ENCODE measurements around the gene LARP4. TPM values are rescaled to one million over a fixed set of nuclear protein-coding genes. Genes with fewer than 3 reads are reported as not detected.
"Not testable (repeated sequence)": the region's sequence is repeated elsewhere in the genome, so short reads cannot be mapped to it uniquely, and the experiment has no call there.

The LARP4 gene
- total and polyA plus RNA-seq, 7 experiments from 2014 or later: 18.7 to 68.9 (median 34.0) TPM

DNA sequence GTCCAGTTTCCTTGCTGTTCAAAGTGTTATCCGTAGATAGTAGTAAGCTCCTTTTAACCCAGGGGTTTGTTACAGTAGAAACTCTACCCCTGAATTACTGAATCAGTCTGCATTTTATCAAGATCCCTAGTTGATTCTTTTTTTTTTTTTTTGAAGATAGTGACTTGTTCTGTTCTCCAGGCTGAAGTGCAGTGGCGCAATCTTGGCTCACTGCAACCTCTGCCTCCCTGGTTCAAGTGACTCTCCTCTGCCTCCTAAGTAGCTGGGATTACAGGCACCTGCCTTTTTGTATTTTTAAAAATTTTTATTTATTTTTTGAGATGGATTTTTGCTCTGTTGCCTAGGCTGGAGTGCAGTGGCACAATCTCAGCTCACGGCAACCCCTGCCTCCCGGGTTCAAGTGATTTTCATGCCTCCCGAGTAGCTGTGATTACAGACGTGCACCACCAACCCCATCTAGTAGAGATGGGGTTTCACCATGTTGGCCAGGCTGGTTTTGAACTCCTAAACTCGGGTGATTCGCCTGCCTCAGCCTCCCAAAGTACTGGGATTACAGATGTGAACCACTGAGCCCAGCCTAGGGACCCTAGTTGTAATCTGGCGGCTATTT is 10.5 kb downstream of the LARP4 start:
- ATAC-seq (no peak), DNase-seq (no peak)
- no peaks in the 10 kb centered on the region for H3K27me3 Mint-ChIP-seq
- Histone ChIP-seq H3K9me3 (ENCODE audit: control insufficient read depth in 2 of 3, low read length in 3 of 3) (no peaks in the 10 kb centered on the region), H3K36me3 (ENCODE audit: control insufficient read depth in 2 of 3, insufficient read depth in 3 of 3, low read length in 3 of 3) (peaks cover 0 to 14% (median 2%) of the 10 kb centered on the region in 3 experiments), H3K27ac (ENCODE audit: low read depth, low read length) (no peak overlapping the region), H3K4me3 (ENCODE audit: low read length) (no peak overlapping the region), H3K27me3 (ENCODE audit: control insufficient read depth in 2 of 2, insufficient read depth in 2 of 2, low read length in 2 of 2) (no peaks in the 10 kb centered on the region), H3K4me1 (ENCODE audit: control insufficient read depth in 2 of 2, insufficient read depth in 2 of 2, low read length in 2 of 2) (no peaks in the 10 kb centered on the region)
- no peak overlapping the region for H3K27ac Mint-ChIP-seq
- intact Hi-C loops (cut with micrococcal nuclease): no loop called here
- no peaks in the 10 kb centered on the region for H3K9me3 Mint-ChIP-seq
- POLR2A ChIA-PET: interaction anchor here (0.5 to 0.9 kb wide), 3 partner anchors 51 to 180 kb away, joined by 3 to 6 read pairs (median 6); no protein-coding TSS in a partner anchor
- H3K36me3 Mint-ChIP-seq: peaks cover 0 to 23% (median 10%) of the 10 kb centered on the region in 5 donors
- peaks cover 12 to 39% (median 32%) of the 10 kb centered on the region in 7 donors for H3K4me1 Mint-ChIP-seq
- CTCF ChIA-PET: no interaction called here
- no peak overlapping the region for H3K4me3 Mint-ChIP-seq

- no peak overlapping the region for H3K27ac Mint-ChIP-seq
- H3K9me3 Mint-ChIP-seq: no peaks in the 10 kb centered on the region
- intact Hi-C loops (cut with micrococcal nuclease): no loop called here
- H3K4me1 Mint-ChIP-seq: peaks cover 18 to 66% (median 39%) of the 10 kb centered on the region in 7 donors
- H3K9me3 ChIP-seq (ENCODE audit: control insufficient read depth in 2 of 3, low read length in 3 of 3): no peaks in the 10 kb centered on the region
- peaks cover 0 to 32% (median 12%) of the 10 kb centered on the region in 5 donors for H3K36me3 Mint-ChIP-seq
- H3K4me1 ChIP-seq (ENCODE audit: control insufficient read depth in 2 of 2, insufficient read depth in 2 of 2, low read length in 2 of 2): no peaks in the 10 kb centered on the region
- DNase-seq: no peak
- peaks cover 0 to 20% (median 6%) of the 10 kb centered on the region in 3 experiments for H3K36me3 ChIP-seq (ENCODE audit: control insufficient read depth in 2 of 3, insufficient read depth in 3 of 3, low read length in 3 of 3)
- no peak overlapping the region for H3K4me3 ChIP-seq (ENCODE audit: low read length)
- H3K27me3 Mint-ChIP-seq: no peaks in the 10 kb centered on the region
- H3K27me3 ChIP-seq (ENCODE audit: control insufficient read depth in 2 of 2, insufficient read depth in 2 of 2, low read length in 2 of 2): no peaks in the 10 kb centered on the region
- H3K4me3 Mint-ChIP-seq: no peak overlapping the region
- H3K27ac ChIP-seq (ENCODE audit: low read depth, low read length): no peak overlapping the region
- CTCF ChIA-PET: no interaction called here
- POLR2A ChIA-PET: no interaction called here
- ATAC-seq: no peak
Observed at GRCh38 chr12:50415899-50416479, 15.3 kb downstream of the LARP4 start.

DNA sequence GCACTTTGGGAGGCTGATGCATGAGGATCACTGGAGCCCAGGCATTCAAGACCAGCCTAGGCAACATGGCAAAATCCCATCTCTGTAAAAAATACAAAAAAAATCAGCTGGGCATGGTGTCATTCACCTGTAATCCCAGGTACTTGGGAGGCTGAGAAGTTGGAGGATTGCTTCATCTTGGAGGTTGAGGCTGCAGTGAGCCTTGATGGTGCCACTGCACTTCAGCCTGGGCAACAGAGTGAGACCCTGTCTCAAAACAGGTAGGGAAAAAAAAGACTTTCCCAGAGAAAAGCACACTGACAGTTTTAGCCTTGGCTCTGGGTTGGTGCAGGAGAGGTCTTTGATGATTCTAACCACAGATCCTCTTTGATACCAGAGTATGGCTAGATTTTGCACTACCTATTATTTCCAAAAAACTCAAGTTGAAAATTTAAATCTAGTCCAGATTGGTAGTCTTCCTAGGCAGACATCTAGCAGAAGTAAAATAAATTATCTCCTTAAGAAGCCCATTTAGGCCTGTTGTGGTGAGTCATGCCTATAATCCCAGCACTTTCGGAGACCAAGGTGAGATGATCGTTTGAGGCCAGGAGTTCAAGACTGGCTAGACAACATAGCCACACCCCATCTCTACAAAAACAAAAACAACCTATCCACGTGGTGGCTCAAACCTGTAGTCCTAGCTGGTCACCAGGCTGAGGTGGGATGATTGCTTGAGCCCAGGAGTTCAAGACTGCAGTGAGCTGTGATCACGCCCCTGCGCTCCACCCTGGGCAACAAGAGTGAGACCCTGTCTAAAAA is 18.6 kb downstream of the LARP4 start:
- Histone ChIP-seq H3K9me3 (ENCODE audit: control insufficient read depth in 2 of 3, low read length in 3 of 3) (no peaks in the 10 kb centered on the region), H3K36me3 (ENCODE audit: control insufficient read depth in 2 of 3, insufficient read depth in 3 of 3, low read length in 3 of 3) (peaks cover 0 to 13% (median 6%) of the 10 kb centered on the region in 3 experiments), H3K27me3 (ENCODE audit: control insufficient read depth in 2 of 2, insufficient read depth in 2 of 2, low read length in 2 of 2) (no peaks in the 10 kb centered on the region), H3K27ac (ENCODE audit: low read depth, low read length) (peak overlapping the region; percentile 12), H3K4me1 (ENCODE audit: control insufficient read depth in 2 of 2, insufficient read depth in 2 of 2, low read length in 2 of 2) (no peaks in the 10 kb centered on the region), H3K4me3 (ENCODE audit: low read length) (no peak overlapping the region)
- H3K27ac Mint-ChIP-seq: peak overlapping the region in 4 of 9 donors; percentile 9 to 67 (median 28)
- H3K27me3 Mint-ChIP-seq: no peaks in the 10 kb centered on the region
- H3K4me3 Mint-ChIP-seq: no peak overlapping the region
- H3K9me3 Mint-ChIP-seq: no peaks in the 10 kb centered on the region
- H3K4me1 Mint-ChIP-seq: peaks cover 11 to 51% (median 22%) of the 10 kb centered on the region in 7 donors
- ChIA-PET POLR2A (no interaction called here), CTCF (interaction anchor here (0.7 kb wide), 1 partner anchor 248 kb away, joined by 3 read pairs; no protein-coding TSS in a partner anchor)
- intact Hi-C loops (cut with micrococcal nuclease): no loop called here
- peaks cover 0 to 23% (median 11%) of the 10 kb centered on the region in 5 donors for H3K36me3 Mint-ChIP-seq
- DNase-seq: no peak
- ATAC-seq: no peak

GRCh38 chr12:50422855-50423254 is 22.2 kb downstream of the LARP4 start:
- H3K9me3 ChIP-seq (ENCODE audit: control insufficient read depth in 2 of 3, low read length in 3 of 3); CTCF ChIA-PET; ATAC-seq; H3K27ac Mint-ChIP-seq; DNase-seq; H3K27me3 ChIP-seq (ENCODE audit: control insufficient read depth in 2 of 2, insufficient read depth in 2 of 2, low read length in 2 of 2); H3K4me3 ChIP-seq (ENCODE audit: low read length); POLR2A ChIA-PET; H3K9me3 Mint-ChIP-seq; H3K36me3 Mint-ChIP-seq; H3K4me1 ChIP-seq (ENCODE audit: control insufficient read depth in 2 of 2, insufficient read depth in 2 of 2, low read length in 2 of 2); H3K27me3 Mint-ChIP-seq; H3K36me3 ChIP-seq (ENCODE audit: control insufficient read depth in 2 of 3, insufficient read depth in 3 of 3, low read length in 3 of 3); H3K27ac ChIP-seq (ENCODE audit: low read depth, low read length); intact Hi-C loops (cut with micrococcal nuclease); H3K4me3 Mint-ChIP-seq: not testable (repeated sequence)
- H3K4me1 Mint-ChIP-seq: peaks cover 10 to 36% (median 27%) of the 10 kb centered on the region in 7 donors

GRCh38 chr12:50423342-50423741 is 22.7 kb downstream of the LARP4 start:
- POLR2A ChIA-PET; H3K36me3 Mint-ChIP-seq; CTCF ChIA-PET; H3K36me3 ChIP-seq (ENCODE audit: control insufficient read depth in 2 of 3, insufficient read depth in 3 of 3, low read length in 3 of 3); H3K27ac Mint-ChIP-seq; H3K27me3 ChIP-seq (ENCODE audit: control insufficient read depth in 2 of 2, insufficient read depth in 2 of 2, low read length in 2 of 2); H3K27me3 Mint-ChIP-seq; DNase-seq; H3K4me1 ChIP-seq (ENCODE audit: control insufficient read depth in 2 of 2, insufficient read depth in 2 of 2, low read length in 2 of 2); H3K27ac ChIP-seq (ENCODE audit: low read depth, low read length); H3K4me3 ChIP-seq (ENCODE audit: low read length); H3K9me3 ChIP-seq (ENCODE audit: control insufficient read depth in 2 of 3, low read length in 3 of 3); H3K9me3 Mint-ChIP-seq; ATAC-seq; H3K4me3 Mint-ChIP-seq; intact Hi-C loops (cut with micrococcal nuclease): not testable (repeated sequence)
- H3K4me1 Mint-ChIP-seq: peaks cover 7 to 32% (median 23%) of the 10 kb centered on the region in 7 donors

GRCh38 chr12:50425589-50426258 is 25.0 kb downstream of the LARP4 start:
- Histone ChIP-seq H3K4me1 (ENCODE audit: control insufficient read depth in 2 of 2, insufficient read depth in 2 of 2, low read length in 2 of 2) (no peaks in the 10 kb centered on the region), H3K27ac (ENCODE audit: low read depth, low read length) (no peak overlapping the region), H3K27me3 (ENCODE audit: control insufficient read depth in 2 of 2, insufficient read depth in 2 of 2, low read length in 2 of 2) (no peaks in the 10 kb centered on the region), H3K36me3 (ENCODE audit: control insufficient read depth in 2 of 3, insufficient read depth in 3 of 3, low read length in 3 of 3) (peaks cover 0 to 18% (median 0%) of the 10 kb centered on the region in 3 experiments), H3K9me3 (ENCODE audit: control insufficient read depth in 2 of 3, low read length in 3 of 3) (no peaks in the 10 kb centered on the region), H3K4me3 (ENCODE audit: low read length) (no peak overlapping the region)
- intact Hi-C loops (cut with micrococcal nuclease): no loop called here
- no peak for DNase-seq
- Mint-ChIP-seq H3K27me3 (no peaks in the 10 kb centered on the region), H3K4me3 (no peak overlapping the region), H3K36me3 (peaks cover 9 to 15% (median 12%) of the 10 kb centered on the region in 5 donors), H3K27ac (peak overlapping the region in 6 of 9 donors; percentile 6 to 48 (median 35)), H3K4me1 (peaks cover 0 to 15% (median 11%) of the 10 kb centered on the region in 7 donors), H3K9me3 (no peaks in the 10 kb centered on the region)
- ChIA-PET POLR2A (no interaction called here), CTCF (no interaction called here)
- no peak for ATAC-seq

Data from naive thymus-derived CD4-positive, alpha-beta T cell (primary cell).